ENCODE data around the gene LACRT.
"Not testable (repeated sequence)": the region's sequence is repeated elsewhere in the genome, so short reads cannot be mapped to it uniquely, and the experiment has no call there.

LACRT gene

GRCh38 chr12:54639112-54639511, 4.4 kb upstream of the LACRT start:
- DNase-seq (ENCODE audit: low spot score) = not testable (repeated sequence)

GRCh38 chr12:54631988-54632728, 2.5 kb downstream of the LACRT start:
- DNase-seq (ENCODE audit: low spot score) = no peak

- no peak for DNase-seq (ENCODE audit: low spot score)
Observed at GRCh38 chr12:54631551-54631950, 3.1 kb downstream of the LACRT start.

- DNase-seq (ENCODE audit: low spot score) = no peak
Observed at GRCh38 chr12:54629925-54630324, 4.8 kb downstream of the LACRT start.

GRCh38 chr12:54628186-54628846, 6.4 kb downstream of the LACRT start:
- no peak for DNase-seq (ENCODE audit: low spot score)

- no peak for DNase-seq (ENCODE audit: low spot score)
Observed at GRCh38 chr12:54627304-54627703, 7.4 kb downstream of the LACRT start.

GRCh38 chr12:54625598-54625997, 9.1 kb downstream of the LACRT start:
- no peak for DNase-seq (ENCODE audit: low spot score)

GRCh38 chr12:54624315-54625279, 10.1 kb downstream of the LACRT start:
- no peak for DNase-seq (ENCODE audit: low spot score)

- no peak for DNase-seq (ENCODE audit: low spot score)
Observed at GRCh38 chr12:54622463-54623183, 12.1 kb downstream of the LACRT start.

- no peak for DNase-seq (ENCODE audit: low spot score)
Observed at GRCh38 chr12:54616933-54617680, 17.6 kb downstream of the LACRT start.

GRCh38 chr12:54612225-54612750, 22.4 kb downstream of the LACRT start:
- no peak for DNase-seq (ENCODE audit: low spot score)

- DNase-seq (ENCODE audit: low spot score) = no peak
Observed at GRCh38 chr12:54611715-54612149, 23.0 kb downstream of the LACRT start.

GRCh38 chr12:54608769-54609168, 25.9 kb downstream of the LACRT start:
- DNase-seq (ENCODE audit: low spot score) = no peak

- DNase-seq (ENCODE audit: low spot score) = no peak
Observed at GRCh38 chr12:54608156-54608555, 26.5 kb downstream of the LACRT start.

- no peak for DNase-seq (ENCODE audit: low spot score)
Observed at GRCh38 chr12:54606556-54606955, 28.1 kb downstream of the LACRT start.

GRCh38 chr12:54605138-54605970, 29.3 kb downstream of the LACRT start:
- DNase-seq (ENCODE audit: low spot score) = no peak

- no peak for DNase-seq (ENCODE audit: low spot score)
Observed at GRCh38 chr12:54604436-54604835, 30.3 kb downstream of the LACRT start.

- no peak for DNase-seq (ENCODE audit: low spot score)
Observed at GRCh38 chr12:54603872-54604271, 30.8 kb downstream of the LACRT start.

- peak; percentile 84 for DNase-seq (ENCODE audit: low spot score)
Observed at GRCh38 chr12:54603173-54603814, 31.4 kb downstream of the LACRT start.

All from Ammon's horn (tissue), 1 donor.